GM12878 (cell line): ENCODE data around the gene CCDC88C. TPM values are rescaled to one million over a fixed set of nuclear protein-coding genes. Genes with fewer than 3 reads are reported as not detected.

Experiments
- ATAC-seq: fragments of 200-7000 bp; cut with Tn5 transposase; 3 replicates; pipeline ENCODE4 v1.9.1; 2020; ENCODE audit warnings: mild to moderate bottlenecking, moderate library complexity
- BruUV-seq: library from RNA; stranded (reverse); fragments of 400-500 nt; replicated peaks from 2 replicates; lab custom pipeline; 2021; lab: Mats Ljungman, UMichigan
- CTCF ChIA-PET: fragments of 300-600 bp; sonication (Branson Sonifier 250); formaldehyde crosslinking; extraction: SDS; loops from one replicate; lab custom pipeline; 2021; ENCODE audit warnings: inconsistent platforms; lab: Yijun Ruan, JAX
- POLR2A ChIA-PET: fragments of 350-600 bp; formaldehyde crosslinking; extraction: SDS; loops from one replicate; lab custom pipeline; 2021; ENCODE audit warnings: inconsistent platforms; lab: Charles Lee
- RAD21 ChIA-PET: fragments of 300-600 bp; sonication (Branson Sonifier 250); formaldehyde crosslinking; loops from one replicate; lab custom pipeline; 2023; ENCODE audit warnings: antibody characterized with exemption; ENCODE audit not compliant: unreplicated experiment; lab: Charles Lee
- SMC1A ChIA-PET: fragments of 300-600 bp; sonication (Branson Sonifier 250); formaldehyde crosslinking; loops from one replicate; lab custom pipeline; 2023; ENCODE audit not compliant: unreplicated experiment, uncharacterized antibody; lab: Charles Lee
- DNase-seq: peaks from one replicate; pipeline ENCODE4 v3.0.0-alpha.2; 2011; ENCODE audit warnings: low read depth, low spot score
- FAIRE-seq: peaks from 3 replicates; lab custom pipeline; 2011; peaks lifted over from hg19 to GRCh38; lab: Jason Lieb, UNC
- H2AFZ ChIP-seq: 2 replicates; pipeline ENCODE4 v1.6.0; 2011; ENCODE audit warnings: low read depth, low read length, control low read depth; ENCODE audit not compliant: control insufficient read depth
- H3K27ac ChIP-seq: 2 replicates; pipeline ENCODE4 v1.5.1; 2011; ENCODE audit warnings: control low read depth; ENCODE audit not compliant: control insufficient read depth, insufficient read depth
- H3K27me3 ChIP-seq, 2 experiments: replicated peaks in 1 of 2; 2 replicates each; pipeline versions ENCODE4 v1.6.0 to v1.6.1; 2011; ENCODE audit warnings: low read length in 1 of 2; ENCODE audit not compliant: control insufficient read depth in 2 of 2, insufficient read depth in 2 of 2
- H3K36me3 ChIP-seq, 2 experiments: 2 replicates each; pipeline ENCODE4 v1.5.1; 2011; ENCODE audit warnings: low read length in 1 of 2; ENCODE audit not compliant: control insufficient read depth in 2 of 2, insufficient read depth in 2 of 2
- H3K4me1 ChIP-seq: 2 replicates; pipeline ENCODE4 v1.6.1; 2011; ENCODE audit warnings: mild to moderate bottlenecking, low read length, moderate library complexity, mixed read lengths; ENCODE audit not compliant: control insufficient read depth, insufficient read depth
- H3K4me2 ChIP-seq: 2 replicates; pipeline ENCODE4 v1.6.0; 2011; ENCODE audit warnings: control low read depth; ENCODE audit not compliant: control insufficient read depth, insufficient read depth
- H3K4me3 ChIP-seq: fragments of 200-600 bp; sonication (generic); 2 replicates; pipeline ENCODE4 v1.5.1; 2016
- H3K79me2 ChIP-seq: 2 replicates; pipeline ENCODE4 v1.6.0; 2011; ENCODE audit warnings: low read length; ENCODE audit not compliant: control insufficient read depth, insufficient read depth
- H3K9ac ChIP-seq: 2 replicates; pipeline ENCODE4 v1.8.0; 2011; ENCODE audit warnings: low read length, control low read depth, mixed read lengths; ENCODE audit not compliant: control insufficient read depth, insufficient read depth
- H3K9me3 ChIP-seq: replicated peaks from 3 replicates; pipeline ENCODE4 v1.5.1; 2011; ENCODE audit warnings: mild to moderate bottlenecking, low read length; ENCODE audit not compliant: control insufficient read depth, insufficient read depth
- H4K20me1 ChIP-seq: 2 replicates; pipeline ENCODE4 v1.6.0; 2011; ENCODE audit not compliant: control insufficient read depth, insufficient read depth
- ASH2L ChIP-seq: fragments of 300-600, 200-600 bp; sonication (generic); IDR thresholded peaks from 2 replicates; pipeline ENCODE4 v1.6.1; 2017; ENCODE audit warnings: low read depth, mild to moderate bottlenecking, borderline replicate concordance
- CREB1 ChIP-seq: IDR thresholded peaks from 2 replicates; pipeline ENCODE4 v1.6.1; 2012; ENCODE audit warnings: low read depth, mild to moderate bottlenecking, inconsistent platforms
- DPF2 ChIP-seq: fragments of 450-650 bp; IDR thresholded peaks from 2 replicates; pipeline ENCODE4 v1.6.1; 2017; ENCODE audit warnings: mild to moderate bottlenecking
- E2F4 ChIP-seq: IDR thresholded peaks from 2 replicates; pipeline ENCODE4 v1.6.1; 2012; ENCODE audit warnings: low read depth, low read length, improper control_type of control experiment
- FOXK2 ChIP-seq: fragments of 450-650 bp; IDR thresholded peaks from 2 replicates; pipeline ENCODE4 v1.6.1; 2017; ENCODE audit warnings: mild to moderate bottlenecking, moderate library complexity
- GATAD2B ChIP-seq: fragments of 450-650 bp; conservative IDR thresholded peaks from 2 replicates; pipeline ENCODE4 v1.6.1; 2017; ENCODE audit warnings: low read depth, mild to moderate bottlenecking, moderate library complexity
- POLR2AphosphoS2 ChIP-seq: IDR thresholded peaks from 2 replicates; pipeline ENCODE4 v1.6.1; 2011; ENCODE audit warnings: low read depth, mild to moderate bottlenecking, low read length, improper control_type of control experiment, moderate library complexity
- RB1 ChIP-seq: fragments of 450-650 bp; formaldehyde crosslinking; IDR thresholded peaks from 2 replicates; pipeline ENCODE4 v1.6.1; 2017; ENCODE audit warnings: mild to moderate bottlenecking, borderline replicate concordance
- SIN3A ChIP-seq: IDR thresholded peaks from 2 replicates; pipeline ENCODE4 v1.6.1; 2012; ENCODE audit warnings: low read depth, low read length, improper control_type of control experiment
- TCF12 ChIP-seq: IDR thresholded peaks from 2 replicates; pipeline ENCODE4 v1.6.1; 2011; ENCODE audit warnings: low read depth, mild to moderate bottlenecking, low read length
- WRNIP1 ChIP-seq: IDR thresholded peaks from 2 replicates; pipeline ENCODE4 v1.6.1; 2011; ENCODE audit warnings: low read depth, low read length, improper control_type of control experiment, borderline replicate concordance
- YY1 ChIP-seq: IDR thresholded peaks from 2 replicates; pipeline ENCODE4 v1.6.1; 2011; ENCODE audit warnings: low read depth, mild to moderate bottlenecking, low read length
- ZBED1 ChIP-seq: IDR thresholded peaks from 2 replicates; pipeline ENCODE4 v1.6.1; 2016; ENCODE audit warnings: borderline replicate concordance
- ZBTB33 ChIP-seq: fragments of 450-650 bp; IDR thresholded peaks from 2 replicates; pipeline ENCODE4 v1.6.1; 2017; ENCODE audit warnings: mild to moderate bottlenecking
- WGBS: methylation state at CpG from one replicate; pipeline ENCODE4 v1.1.6; 2016; ENCODE audit warnings: low lambda C conversion rate; ENCODE audit not compliant: insufficient replicate concordance, insufficient coverage; ENCODE audit errors: missing lambda C conversion rate; 5-methylcytosine and 5-hydroxymethylcytosine counted together
- in situ Hi-C: fragments of 300-500 bp; cut with MboI; formaldehyde crosslinking; loops from 9 replicates; pipeline ENCODE4 v1.14.3; 2018; ENCODE audit warnings: mixed read lengths
- intact Hi-C: fragments of 100-400 bp; cut with micrococcal nuclease; formaldehyde crosslinking; loops from one replicate; pipeline ENCODE4 v1.14.2; 2022; ENCODE audit not compliant: unreplicated experiment
- polyA plus RNA-seq, 11 experiments: library from polyadenylated mRNA; depleted of rRNA in 4 of 11; unstranded in 6 of 11; stranded (reverse) in 5 of 11; fragments of >200 nt; fragmentation: Nextera tagmentation in 4 of 11; fragmentation: Illumina TruSeq in 1 of 11; extraction: Ambion mirVana in 4 of 11; extraction: Trizol in 1 of 11; gene quantifications; 1 replicate in 1 of 11; 2 replicates in 10 of 11; pipeline versions ENCODE4 v1.2.1 to v1.2.3, GENCODE V29; 2011 to 2016; ENCODE audit warnings: inconsistent platforms in 2 of 11, missing spikeins in 2 of 11, low read depth in 1 of 11
- total RNA-seq, 4 experiments: library from RNA; depleted of rRNA in 3 of 4; stranded (reverse); fragments of >200 nt in 3 of 4; fragmentation: Illumina TruSeq in 1 of 4; extraction: Trizol in 1 of 4; gene quantifications; 2 replicates each; pipeline versions ENCODE4 v1.2.1 to v1.2.3, GENCODE V29; 2013 to 2021

CCDC88C gene
- total and polyA plus RNA-seq, 10 of the 15 experiments (the other 5 are each of a cell fraction or from before 2014, with no cell fraction given), result 4.0 to 79.6 (median 36.6) TPM

- no peaks in the 10 kb centered on the region for H3K79me2 ChIP-seq
- in situ Hi-C loops (loop anchor here (5.0 kb wide), 2 partner anchors 108 to 248 kb away; no protein-coding TSS in a partner anchor), intact Hi-C loops (no loop called here)
- H2AFZ ChIP-seq, result no peak overlapping the region
- no peaks in the 10 kb centered on the region for H3K9me3 ChIP-seq
- no peaks in the 10 kb centered on the region for H3K27me3 ChIP-seq
- FAIRE-seq (no peak), ATAC-seq (no peak), DNase-seq (no peak)
- CTCF ChIA-PET, result interaction anchor here (1.0 to 19.0 kb wide), 5 partner anchors 18 to 247 kb away, joined by 3 to 242 read pairs (median 5); no protein-coding TSS in a partner anchor
- 62% methylated on average over 9 of the region's 9 CpGs for WGBS
- H3K27ac ChIP-seq, result no peak overlapping the region
- H3K4me1 ChIP-seq, result no peaks in the 10 kb centered on the region
- no peak overlapping the region for H3K4me2 ChIP-seq
- no peaks in the 10 kb centered on the region for H3K36me3 ChIP-seq
- no peak overlapping the region for H3K4me3 ChIP-seq
- POLR2A ChIA-PET, result interaction anchor here (0.7 to 1.1 kb wide), 3 partner anchors 14 to 105 kb away, joined by 3 to 5 read pairs (median 3); no protein-coding TSS in a partner anchor
- no peak overlapping the region for H3K9ac ChIP-seq
- RAD21 ChIA-PET, result interaction anchor here (0.8 to 1.8 kb wide), 3 partner anchors 9 to 693 kb away, joined by 3 to 5 read pairs (median 5); no protein-coding TSS in a partner anchor
- no peaks in the 10 kb centered on the region for H4K20me1 ChIP-seq
- BruUV-seq, result no TSS peak
- TF ChIP-seq E2F4 (no peak), SIN3A (no peak), ZBED1 (no peak)
- SMC1A ChIA-PET, result interaction anchor here (1.0 to 15.4 kb wide), 5 partner anchors 21 to 103 kb away, joined by 3 to 210 read pairs (median 4); no protein-coding TSS in a partner anchor
These were observed 7.4 kb upstream of the CCDC88C start for GRCh38 chr14:91424813-91425530.

GRCh38 chr14:91420686-91421085 lies 3.1 kb upstream of the CCDC88C start:
- Histone ChIP-seq H3K9ac (no peak overlapping the region), H2AFZ (no peak overlapping the region), H3K36me3 (no peaks in the 10 kb centered on the region), H3K4me2 (no peak overlapping the region), H3K27me3 (no peaks in the 10 kb centered on the region), H4K20me1 (no peaks in the 10 kb centered on the region), H3K79me2 (peaks cover 23% of the 10 kb centered on the region), H3K27ac (no peak overlapping the region), H3K4me3 (no peak overlapping the region), H3K9me3 (no peaks in the 10 kb centered on the region), H3K4me1 (peaks cover 12% of the 10 kb centered on the region)
- CTCF ChIA-PET, result interaction anchor here (0.7 to 19.0 kb wide), 11 partner anchors 9 to 247 kb away, joined by 3 to 242 read pairs (median 4); no protein-coding TSS in a partner anchor
- ATAC-seq (no peak), DNase-seq (no peak), FAIRE-seq (no peak)
- intact Hi-C loops, result no loop called here
- BruUV-seq, result no TSS peak
- in situ Hi-C loops, result loop anchor here (5.0 kb wide), 2 partner anchors 103 to 243 kb away; no protein-coding TSS in a partner anchor
- 93% methylated on average over 2 of the region's 2 CpGs for WGBS
- RAD21 ChIA-PET, result interaction anchor here (0.6 to 9.5 kb wide), 7 partner anchors 44 to 244 kb away, joined by 3 to 160 read pairs (median 3); no protein-coding TSS in a partner anchor
- POLR2A ChIA-PET, result interaction anchor here (1.3 to 2.7 kb wide), 3 partner anchors 66 to 105 kb away, joined by 3 to 11 read pairs (median 5); no protein-coding TSS in a partner anchor
- SMC1A ChIA-PET, result interaction anchor here (0.8 to 15.4 kb wide), 17 partner anchors 9 to 518 kb away, joined by 3 to 210 read pairs (median 4); no protein-coding TSS in a partner anchor
- no peak for TF ChIP-seq WRNIP1
- no peak for TF ChIP-seq TCF12
- TF ChIP-seq ASH2L, result no peak
- no peak for TF ChIP-seq RB1
- TF ChIP-seq POLR2AphosphoS2, result no peak
- no peak for TF ChIP-seq ZBTB33
- no peak for TF ChIP-seq FOXK2
- no peak for TF ChIP-seq DPF2
- no peak for TF ChIP-seq YY1
- no peak for TF ChIP-seq CREB1
- TF ChIP-seq GATAD2B, result no peak
